ENCODE results near the gene NEK11.
"Not testable (repeated sequence)": the region's sequence is repeated elsewhere in the genome, so short reads cannot be mapped to it uniquely, and the experiment has no call there.

The NEK11 gene

GRCh38 chr3:131306242-131306641 lies 279.6 kb downstream of the NEK11 start:
- peaks cover 3% of the 10 kb centered on the region for H3K9me3 Mint-ChIP-seq (ENCODE audit: low read depth)
- H3K4me3 Mint-ChIP-seq: no peak overlapping the region
- H3K4me1 Mint-ChIP-seq (ENCODE audit: low read depth): no peaks in the 10 kb centered on the region
- peaks cover 13% of the 10 kb centered on the region for H3K27me3 Mint-ChIP-seq
- H3K27ac Mint-ChIP-seq: no peak overlapping the region
- H3K36me3 Mint-ChIP-seq: peaks cover 6% of the 10 kb centered on the region

GRCh38 chr3:131314318-131314717 lies 287.6 kb downstream of the NEK11 start:
- Mint-ChIP-seq H3K4me1 (ENCODE audit: low read depth) (no peaks in the 10 kb centered on the region), H3K36me3 (no peaks in the 10 kb centered on the region), H3K9me3 (ENCODE audit: low read depth) (no peaks in the 10 kb centered on the region), H3K4me3 (no peak overlapping the region), H3K27me3 (peaks cover 9% of the 10 kb centered on the region), H3K27ac (no peak overlapping the region)

GRCh38 chr3:131315162-131315561 lies 288.5 kb downstream of the NEK11 start:
- no peak overlapping the region for H3K27ac Mint-ChIP-seq
- peaks cover 9% of the 10 kb centered on the region for H3K27me3 Mint-ChIP-seq
- H3K9me3 Mint-ChIP-seq (ENCODE audit: low read depth): no peaks in the 10 kb centered on the region
- H3K4me1 Mint-ChIP-seq (ENCODE audit: low read depth): no peaks in the 10 kb centered on the region
- H3K4me3 Mint-ChIP-seq: no peak overlapping the region
- no peaks in the 10 kb centered on the region for H3K36me3 Mint-ChIP-seq

DNA sequence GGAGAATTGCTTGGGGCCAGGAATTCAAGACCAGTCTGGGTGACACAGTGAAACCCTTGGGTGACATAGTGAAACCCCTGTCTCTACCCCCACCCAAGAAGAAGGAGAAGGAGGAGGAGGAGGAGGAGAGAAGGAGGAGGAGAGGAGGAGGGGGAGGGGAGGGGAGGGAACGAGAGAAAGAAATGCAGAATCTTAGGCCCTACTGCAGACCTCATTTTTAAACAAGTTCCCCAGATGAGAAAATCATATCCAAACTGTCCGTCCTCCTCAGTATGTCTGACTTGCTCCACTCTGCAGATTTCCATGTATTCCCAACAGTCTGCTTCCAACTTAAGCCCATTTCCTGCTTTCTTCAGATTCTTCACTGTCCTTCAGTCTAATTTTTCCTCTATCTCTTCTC lies 291.0 kb downstream of the NEK11 start:
- Mint-ChIP-seq H3K36me3 (no peaks in the 10 kb centered on the region), H3K9me3 (ENCODE audit: low read depth) (no peaks in the 10 kb centered on the region), H3K4me3 (no peak overlapping the region), H3K27me3 (peaks cover 5% of the 10 kb centered on the region), H3K27ac (no peak overlapping the region), H3K4me1 (ENCODE audit: low read depth) (no peaks in the 10 kb centered on the region)

- H3K4me1 Mint-ChIP-seq (ENCODE audit: low read depth): no peaks in the 10 kb centered on the region
- peaks cover 1% of the 10 kb centered on the region for H3K27me3 Mint-ChIP-seq
- H3K9me3 Mint-ChIP-seq (ENCODE audit: low read depth): no peaks in the 10 kb centered on the region
- H3K4me3 Mint-ChIP-seq: no peak overlapping the region
- H3K27ac Mint-ChIP-seq: no peak overlapping the region
- no peaks in the 10 kb centered on the region for H3K36me3 Mint-ChIP-seq
Observed at GRCh38 chr3:131323014-131323413, 296.3 kb downstream of the NEK11 start.

GRCh38 chr3:131323792-131324191 lies 297.1 kb downstream of the NEK11 start:
- Mint-ChIP-seq H3K36me3 (no peaks in the 10 kb centered on the region), H3K4me1 (ENCODE audit: low read depth) (no peaks in the 10 kb centered on the region), H3K27ac (no peak overlapping the region), H3K27me3 (peaks cover 1% of the 10 kb centered on the region), H3K4me3 (no peak overlapping the region), H3K9me3 (ENCODE audit: low read depth) (no peaks in the 10 kb centered on the region)

- H3K27me3 Mint-ChIP-seq: peaks cover 1% of the 10 kb centered on the region
- H3K4me3 Mint-ChIP-seq: no peak overlapping the region
- no peak overlapping the region for H3K27ac Mint-ChIP-seq
- no peaks in the 10 kb centered on the region for H3K9me3 Mint-ChIP-seq (ENCODE audit: low read depth)
- no peaks in the 10 kb centered on the region for H3K4me1 Mint-ChIP-seq (ENCODE audit: low read depth)
- no peaks in the 10 kb centered on the region for H3K36me3 Mint-ChIP-seq
Observed at GRCh38 chr3:131324923-131325322, 298.2 kb downstream of the NEK11 start.

DNA sequence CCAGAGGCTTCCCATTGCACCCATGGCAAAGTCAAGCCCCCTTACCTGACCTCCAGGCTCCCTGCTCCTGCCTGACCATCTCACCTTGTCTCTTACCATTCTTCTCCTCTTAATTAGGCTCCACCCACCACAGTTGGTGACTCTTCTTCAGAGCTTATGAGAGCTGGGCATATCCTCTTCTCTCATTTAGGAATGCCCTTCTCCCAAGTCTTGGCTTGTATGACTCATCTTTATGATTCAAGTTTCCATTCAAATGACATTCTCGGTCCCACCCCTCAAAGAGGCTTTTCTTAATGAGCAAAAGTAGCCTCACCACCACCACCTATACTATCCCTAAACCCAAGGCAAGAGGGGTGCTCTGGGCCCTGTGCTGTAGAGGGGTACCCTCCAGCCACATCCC lies 299.6 kb downstream of the NEK11 start:
- H3K36me3 Mint-ChIP-seq: no peaks in the 10 kb centered on the region
- no peaks in the 10 kb centered on the region for H3K4me1 Mint-ChIP-seq (ENCODE audit: low read depth)
- no peak overlapping the region for H3K4me3 Mint-ChIP-seq
- H3K27me3 Mint-ChIP-seq: peaks cover 3% of the 10 kb centered on the region
- H3K9me3 Mint-ChIP-seq (ENCODE audit: low read depth): no peaks in the 10 kb centered on the region
- no peak overlapping the region for H3K27ac Mint-ChIP-seq

GRCh38 chr3:131328721-131329120 lies 302.0 kb downstream of the NEK11 start:
- Mint-ChIP-seq H3K27me3 (peaks cover 2% of the 10 kb centered on the region), H3K4me1 (ENCODE audit: low read depth) (no peaks in the 10 kb centered on the region), H3K4me3 (no peak overlapping the region), H3K36me3 (no peaks in the 10 kb centered on the region), H3K27ac (no peak overlapping the region), H3K9me3 (ENCODE audit: low read depth) (no peaks in the 10 kb centered on the region)

DNA sequence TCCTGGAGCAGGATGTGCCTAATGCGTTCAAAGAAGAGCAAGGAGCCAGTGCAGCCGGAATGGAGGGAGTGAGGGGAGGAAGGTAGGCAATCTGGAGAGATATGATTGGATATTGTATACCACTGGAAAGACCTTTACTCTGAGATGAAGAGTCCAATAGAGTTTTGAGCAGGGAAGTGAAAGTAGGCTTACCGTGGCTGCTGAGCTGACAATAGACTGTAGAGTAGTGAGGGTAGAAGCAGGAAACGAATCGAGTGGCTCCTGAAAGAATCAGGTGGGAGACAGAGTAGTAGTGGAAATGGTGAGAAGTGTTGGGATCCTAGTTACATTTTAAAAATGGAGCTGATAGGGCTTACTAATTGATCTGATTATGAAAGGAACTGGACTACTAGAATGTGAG lies 303.1 kb downstream of the NEK11 start:
- Mint-ChIP-seq H3K36me3 (no peaks in the 10 kb centered on the region), H3K27ac (no peak overlapping the region), H3K4me1 (ENCODE audit: low read depth) (no peaks in the 10 kb centered on the region), H3K27me3 (peaks cover 2% of the 10 kb centered on the region), H3K4me3 (no peak overlapping the region), H3K9me3 (ENCODE audit: low read depth) (no peaks in the 10 kb centered on the region)

DNA sequence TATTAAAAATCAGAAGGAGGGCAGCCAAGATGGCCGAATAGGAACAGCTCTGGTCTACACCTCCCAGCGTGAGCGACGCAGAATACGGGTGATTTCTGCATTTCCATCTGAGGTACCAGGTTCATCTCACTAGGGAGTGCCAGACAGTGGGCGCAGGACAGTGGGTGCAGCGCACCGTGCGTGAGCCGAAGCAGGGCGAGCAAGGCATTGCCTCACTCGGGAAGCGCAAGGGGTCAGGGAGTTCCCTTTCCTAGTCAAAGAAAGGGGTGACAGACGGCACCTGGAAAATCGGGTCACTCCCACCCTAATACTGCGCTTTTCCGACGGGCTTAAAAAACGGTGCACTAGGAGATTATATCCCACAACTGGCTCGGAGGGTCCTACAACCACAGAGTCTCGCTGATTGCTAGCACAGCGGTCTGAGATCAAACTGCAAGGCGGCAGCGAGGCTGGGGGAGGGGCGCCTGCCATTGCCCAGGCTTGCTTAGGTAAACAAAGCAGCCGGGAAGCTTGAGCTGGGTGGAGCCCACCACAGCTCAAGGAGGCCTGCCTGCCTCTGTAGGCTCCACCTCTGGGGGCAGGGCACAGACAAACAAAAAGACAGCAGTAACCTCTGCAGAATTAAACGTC lies 304.9 kb downstream of the NEK11 start:
- H3K27ac Mint-ChIP-seq; H3K9me3 Mint-ChIP-seq (ENCODE audit: low read depth); H3K36me3 Mint-ChIP-seq; H3K4me3 Mint-ChIP-seq; H3K27me3 Mint-ChIP-seq; H3K4me1 Mint-ChIP-seq (ENCODE audit: low read depth): not testable (repeated sequence)

DNA sequence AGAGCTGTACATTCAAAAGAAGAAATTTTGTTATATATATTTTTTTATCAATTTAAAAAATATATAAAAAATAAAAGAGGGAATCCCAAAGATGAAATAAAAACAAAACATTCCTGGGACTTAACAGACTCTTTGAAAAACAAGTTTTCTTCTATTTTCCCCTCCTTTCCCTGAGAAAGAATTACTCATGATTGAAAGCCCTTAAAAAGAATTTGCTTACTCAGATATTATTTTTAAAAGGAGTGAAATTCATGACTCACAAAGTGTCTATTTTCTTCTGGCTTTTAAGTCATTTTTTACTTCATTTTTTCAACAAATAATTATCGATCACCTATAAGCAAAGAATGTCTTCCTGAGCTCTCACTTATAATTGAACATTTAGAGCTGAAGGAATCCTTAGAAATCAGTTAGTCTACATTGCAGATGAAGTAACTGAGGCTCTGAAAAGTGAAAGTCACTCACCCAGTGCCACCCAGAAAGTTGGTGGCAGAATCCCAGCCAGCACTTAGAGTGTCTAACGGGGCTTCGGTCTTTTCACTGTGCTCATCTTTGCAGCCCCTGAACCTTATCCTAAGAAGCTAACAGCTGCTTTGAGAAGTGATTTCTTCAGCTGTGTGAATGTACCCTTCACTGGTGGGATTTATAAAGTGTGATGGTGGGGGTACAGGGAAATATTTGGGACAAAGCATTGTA lies 312.4 kb downstream of the NEK11 start:
- Mint-ChIP-seq H3K4me1 (ENCODE audit: low read depth) (no peaks in the 10 kb centered on the region), H3K36me3 (peaks cover 4% of the 10 kb centered on the region), H3K27ac (no peak overlapping the region), H3K4me3 (no peak overlapping the region), H3K9me3 (ENCODE audit: low read depth) (peaks cover 5% of the 10 kb centered on the region), H3K27me3 (peaks cover 3% of the 10 kb centered on the region)

- peaks cover 8% of the 10 kb centered on the region for H3K36me3 Mint-ChIP-seq
- no peak overlapping the region for H3K4me3 Mint-ChIP-seq
- H3K27ac Mint-ChIP-seq: no peak overlapping the region
- peaks cover 5% of the 10 kb centered on the region for H3K9me3 Mint-ChIP-seq (ENCODE audit: low read depth)
- H3K4me1 Mint-ChIP-seq (ENCODE audit: low read depth): no peaks in the 10 kb centered on the region
- H3K27me3 Mint-ChIP-seq: peaks cover 3% of the 10 kb centered on the region
Observed at GRCh38 chr3:131341761-131342160, 315.1 kb downstream of the NEK11 start.

- H3K27me3 Mint-ChIP-seq: no peaks in the 10 kb centered on the region
- H3K36me3 Mint-ChIP-seq: peaks cover 7% of the 10 kb centered on the region
- H3K9me3 Mint-ChIP-seq (ENCODE audit: low read depth): no peaks in the 10 kb centered on the region
- H3K27ac Mint-ChIP-seq: no peak overlapping the region
- no peaks in the 10 kb centered on the region for H3K4me1 Mint-ChIP-seq (ENCODE audit: low read depth)
- no peak overlapping the region for H3K4me3 Mint-ChIP-seq
Observed at GRCh38 chr3:131348911-131349310, 322.2 kb downstream of the NEK11 start.

- no peaks in the 10 kb centered on the region for H3K4me1 Mint-ChIP-seq (ENCODE audit: low read depth)
- no peak overlapping the region for H3K4me3 Mint-ChIP-seq
- H3K9me3 Mint-ChIP-seq (ENCODE audit: low read depth): no peaks in the 10 kb centered on the region
- no peak overlapping the region for H3K27ac Mint-ChIP-seq
- no peaks in the 10 kb centered on the region for H3K27me3 Mint-ChIP-seq
- peaks cover 4% of the 10 kb centered on the region for H3K36me3 Mint-ChIP-seq
Observed at GRCh38 chr3:131349454-131349853, 322.8 kb downstream of the NEK11 start.

DNA sequence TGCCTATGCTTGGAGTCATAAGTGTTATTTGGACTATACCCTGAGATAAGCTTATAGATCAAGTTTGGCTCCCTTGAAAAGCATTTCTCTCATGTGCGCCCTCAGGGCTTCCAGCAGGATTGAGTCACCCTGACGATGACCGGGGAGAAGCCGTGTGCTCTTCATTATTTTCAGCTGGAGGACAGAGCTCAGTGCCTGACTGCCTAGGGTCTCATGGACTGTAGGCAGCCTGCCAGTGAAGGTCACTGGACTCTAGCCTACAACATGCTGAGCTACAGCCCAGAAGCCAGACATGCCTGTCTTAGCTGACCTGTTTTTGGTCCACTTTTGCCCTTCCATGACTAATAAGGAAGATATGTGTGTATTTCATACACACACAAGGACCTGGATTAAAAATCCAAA lies 323.3 kb downstream of the NEK11 start:
- H3K4me3 Mint-ChIP-seq: no peak overlapping the region
- peaks cover 3% of the 10 kb centered on the region for H3K36me3 Mint-ChIP-seq
- H3K27me3 Mint-ChIP-seq: no peaks in the 10 kb centered on the region
- no peaks in the 10 kb centered on the region for H3K4me1 Mint-ChIP-seq (ENCODE audit: low read depth)
- H3K27ac Mint-ChIP-seq: no peak overlapping the region
- no peaks in the 10 kb centered on the region for H3K9me3 Mint-ChIP-seq (ENCODE audit: low read depth)

All from activated naive CD8-positive, alpha-beta T cell (primary cell).